B cell (primary cell): ENCODE data around the gene NDUFB10. TPM values are rescaled to one million over a fixed set of nuclear protein-coding genes. Genes with fewer than 3 reads are reported as not detected.
"Not testable (repeated sequence)": the region's sequence is repeated elsewhere in the genome, so short reads cannot be mapped to it uniquely, and the experiment has no call there.

Experiments
- ATAC-seq: fragments of 200-7000 bp; cut with Tn5 transposase; one replicate; pipeline ENCODE4 v1.10.0; 2021; ENCODE audit warnings: low read depth, mild to moderate bottlenecking, moderate number of reproducible peaks, moderate library complexity
- CTCF ChIA-PET: fragments of 350-600 bp; sonication (Branson Sonifier 250); formaldehyde crosslinking; loops from one replicate; lab custom pipeline; 2021; ENCODE audit warnings: antibody characterized with exemption, inconsistent platforms; lab: Charles Lee
- POLR2A ChIA-PET: fragments of 350-600 bp; sonication (Branson Sonifier 250); formaldehyde crosslinking; loops from one replicate; lab custom pipeline; 2021; ENCODE audit warnings: antibody characterized with exemption; lab: Charles Lee
- DNase-seq: peaks from one replicate; pipeline ENCODE4 v3.0.0; 2013
- H2AFZ ChIP-seq: 2 replicates; pipeline ENCODE4 v1.6.1; 2012; ENCODE audit warnings: mild to moderate bottlenecking, low read depth, low read length; ENCODE audit not compliant: insufficient read depth, poor library complexity, severe bottlenecking
- H3K27ac ChIP-seq, 2 donors: 1 replicate in 1 of 2; 2 replicates in 1 of 2; pipeline ENCODE4 v1.5.1; 2012 to 2013; ENCODE audit warnings: low read length in 2 of 2, mild to moderate bottlenecking in 2 of 2, moderate library complexity in 1 of 2
- H3K27me3 ChIP-seq, 4 experiments: fragments of 200-600 bp in 1 of 4; sonication (generic) in 1 of 4; replicated peaks in 1 of 4; 1 replicate in 2 of 4; 2 replicates in 2 of 4; pipeline versions ENCODE4 v1.6.1 to v1.7.0; 2013 to 2016; ENCODE audit warnings: low read length in 3 of 4, mild to moderate bottlenecking in 2 of 4, mixed read lengths in 1 of 4, moderate library complexity in 1 of 4; ENCODE audit not compliant: insufficient read depth in 4 of 4, control insufficient read depth in 3 of 4; ENCODE audit errors: control extremely low read depth in 1 of 4
- H3K36me3 ChIP-seq, 2 experiments: replicated peaks in 1 of 2; 1 replicate in 1 of 2; 2 replicates in 1 of 2; pipeline versions ENCODE4 v1.6.1 to v1.7.1; 2013; ENCODE audit warnings: low read length in 1 of 2; ENCODE audit not compliant: insufficient read depth in 2 of 2, control insufficient read depth in 1 of 2; ENCODE audit errors: control extremely low read depth in 1 of 2, extremely low read depth in 1 of 2
- H3K4me1 ChIP-seq, 2 donors: fragments of 200-600 bp in 1 of 2; sonication (generic) in 1 of 2; 1 replicate in 1 of 2; 2 replicates in 1 of 2; pipeline versions ENCODE4 v1.5.1 to v1.6.1; 2013 to 2017; ENCODE audit warnings: low read length in 2 of 2; ENCODE audit not compliant: control insufficient read depth in 2 of 2, insufficient read depth in 2 of 2
- H3K4me2 ChIP-seq: replicated peaks from 2 replicates; pipeline ENCODE3; 2012; ENCODE audit warnings: mild to moderate bottlenecking, low read depth, low read length; ENCODE audit not compliant: poor library complexity, severe bottlenecking
- H3K4me3 ChIP-seq, 5 experiments: fragments of 200-600 bp in 1 of 5; sonication (generic) in 1 of 5; 1 replicate in 3 of 5; 2 replicates in 2 of 5; pipeline versions ENCODE4 v1.5.1 to v1.7.0; 2011 to 2016; ENCODE audit warnings: low read length in 4 of 5, mild to moderate bottlenecking in 4 of 5, low read depth in 2 of 5, control low read depth in 1 of 5, moderate library complexity in 1 of 5; ENCODE audit not compliant: insufficient read depth in 1 of 5; ENCODE audit errors: control extremely low read depth in 1 of 5, extremely low read depth in 1 of 5
- H3K79me2 ChIP-seq: fragments of 200-600 bp; sonication (generic); one replicate; pipeline ENCODE4 v1.6.0; 2016; ENCODE audit warnings: low read length; ENCODE audit not compliant: control insufficient read depth, insufficient read depth
- H3K9ac ChIP-seq: fragments of 200-600 bp; sonication (generic); 2 replicates; pipeline ENCODE4 v1.6.1; 2017; ENCODE audit warnings: mild to moderate bottlenecking, low read length, moderate library complexity
- H3K9me3 ChIP-seq, 3 donors: one replicate each; pipeline versions ENCODE4 v1.6.1 to v1.7.1; 2013; ENCODE audit warnings: low read length in 2 of 3; ENCODE audit not compliant: control insufficient read depth in 2 of 3, insufficient read depth in 1 of 3; ENCODE audit errors: control extremely low read depth in 1 of 3
- H4K20me1 ChIP-seq: 2 replicates; pipeline ENCODE4 v1.6.0; 2012; ENCODE audit warnings: mild to moderate bottlenecking, low read length; ENCODE audit not compliant: insufficient read depth, control insufficient read depth, poor library complexity, severe bottlenecking
- H3K27ac Mint-ChIP-seq: one replicate; pipeline ENCODE4 v1.8.0; 2021; ENCODE audit warnings: mixed read lengths
- H3K27me3 Mint-ChIP-seq: one replicate; pipeline ENCODE4 v1.8.0; 2021; ENCODE audit warnings: mixed read lengths
- H3K4me1 Mint-ChIP-seq: one replicate; pipeline ENCODE4 v1.8.0; 2021; ENCODE audit warnings: mixed read lengths
- H3K4me3 Mint-ChIP-seq: one replicate; pipeline ENCODE4 v1.8.0; 2021; ENCODE audit warnings: mixed read lengths
- H3K9me3 Mint-ChIP-seq: one replicate; pipeline ENCODE4 v1.8.0; 2022; ENCODE audit warnings: mixed read lengths; ENCODE audit not compliant: insufficient read depth
- EZH2 ChIP-seq: IDR thresholded peaks from 2 replicates; pipeline ENCODE4 v1.6.1; 2012; ENCODE audit warnings: borderline replicate concordance, low read depth, mild to moderate bottlenecking, moderate library complexity, low read length; ENCODE audit not compliant: insufficient read depth, poor library complexity, severe bottlenecking
- WGBS: methylation state at CpG from one replicate; pipeline ENCODE4 v1.1.5; 2013; ENCODE audit warnings: missing lambda C conversion rate; ENCODE audit not compliant: insufficient coverage; 5-methylcytosine and 5-hydroxymethylcytosine counted together
- intact Hi-C: fragments of 100-400 bp; cut with micrococcal nuclease; formaldehyde crosslinking; loops from one replicate; pipeline ENCODE4 v1.10.0; 2022
- polyA plus RNA-seq: library from polyadenylated mRNA; depleted of rRNA; stranded (reverse); fragments of >200 nt; gene quantifications from 2 replicates; pipeline ENCODE4 v1.2.3, GENCODE V29; 2012
- total RNA-seq, 2 donors: library from RNA; stranded (reverse); fragments of 120-200 nt in 1 of 2; gene quantifications; 1 replicate in 1 of 2; 2 replicates in 1 of 2; pipeline versions ENCODE4 v1.2.3 to v1.2.4, GENCODE V29; 2013 to 2022
- TF ChIP-seq, protein P1 (sequence below): fragments of 200-600 bp; IDR thresholded peaks from one replicate; pipeline ENCODE4 v1.8.0; 2022; ENCODE audit warnings: antibody characterized with exemption, mild to moderate bottlenecking

Gene NDUFB10
- total and polyA plus RNA-seq, 2 donors (not counting 1 experiment from before 2014, with no cell fraction given) = 70.4 to 92.6 TPM

DNA sequence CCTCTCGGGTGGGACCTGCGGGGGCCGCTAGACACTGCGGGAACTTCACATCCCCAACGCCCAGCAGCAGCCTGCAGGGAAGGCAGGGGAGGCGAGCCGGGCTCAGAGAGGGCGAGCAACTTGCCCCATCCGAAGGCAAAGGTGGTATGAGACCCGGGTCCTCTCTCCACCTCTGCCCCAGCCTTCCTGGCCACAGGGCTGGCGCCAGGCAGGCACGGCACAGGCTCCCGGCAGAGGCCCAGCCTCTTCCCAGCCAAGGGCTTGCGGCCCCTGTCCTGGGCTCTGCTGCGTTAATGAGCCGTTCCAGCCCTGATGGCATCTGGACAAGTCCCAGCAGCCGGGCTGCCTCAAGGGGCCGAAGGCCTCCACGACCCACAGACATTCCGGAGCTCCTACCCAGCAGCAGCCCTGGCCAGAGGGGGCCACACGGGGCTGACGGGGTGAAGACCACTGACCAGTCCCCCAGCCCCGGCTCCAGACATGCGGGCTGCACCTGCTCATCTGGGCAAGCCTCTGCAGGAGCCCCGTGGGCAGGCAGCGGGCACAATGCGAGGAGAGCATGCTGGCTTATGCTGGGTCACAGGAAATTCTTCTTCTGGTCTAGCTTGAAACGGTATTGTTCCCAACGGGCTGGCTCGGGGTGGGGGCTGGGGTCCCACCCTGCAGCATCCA, 39.9 kb upstream of the NDUFB10 start:
- H3K27me3 ChIP-seq = peaks cover 0 to 72% (median 20%) of the 10 kb centered on the region in 4 experiments

DNA sequence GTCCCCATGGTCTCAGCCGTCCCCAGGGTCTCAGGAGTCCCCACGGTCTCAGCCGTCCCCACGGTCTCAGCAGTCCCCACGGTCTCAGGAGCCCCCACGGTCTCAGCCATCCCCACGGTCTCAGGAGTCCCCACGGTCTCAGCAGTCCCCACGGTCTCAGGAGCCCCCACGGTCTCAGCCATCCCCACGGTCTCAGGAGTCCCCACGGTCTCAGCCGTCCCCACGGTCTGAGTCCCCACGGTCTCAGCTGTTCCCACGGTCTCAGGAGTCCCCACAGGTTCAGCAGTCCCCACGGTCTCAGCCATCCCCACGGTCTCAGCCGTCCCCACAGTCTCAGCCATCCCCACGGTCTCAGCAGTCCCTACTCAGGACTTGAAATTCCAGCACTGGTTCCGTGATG, 39.2 kb upstream of the NDUFB10 start:
- H3K4me1 Mint-ChIP-seq, POLR2A ChIA-PET, ATAC-seq, H2AFZ ChIP-seq, H3K4me2 ChIP-seq, DNase-seq, H3K4me1 ChIP-seq, H3K4me3 Mint-ChIP-seq, H3K27ac ChIP-seq, H3K79me2 ChIP-seq, H4K20me1 ChIP-seq, H3K4me3 ChIP-seq, CTCF ChIA-PET, H3K9me3 Mint-ChIP-seq, intact Hi-C loops, H3K9ac ChIP-seq, H3K9me3 ChIP-seq, H3K36me3 ChIP-seq, H3K27ac Mint-ChIP-seq: not testable (repeated sequence)
- H3K27me3 Mint-ChIP-seq = peaks cover 46% of the 10 kb centered on the region
- WGBS = 63% methylated on average over 21 of the region's 21 CpGs
- peaks cover 0 to 71% (median 23%) of the 10 kb centered on the region in 4 experiments for H3K27me3 ChIP-seq

More for the DNA sequence above, 39.9 kb upstream of the NDUFB10 start:
- Histone ChIP-seq H3K4me3 (no peak overlapping the region), H3K9ac (no peak overlapping the region), H3K79me2 (no peaks in the 10 kb centered on the region), H2AFZ (no peak overlapping the region), H3K4me1 (peaks cover 4 to 5% of the 10 kb centered on the region in 2 donors), H3K36me3 (no peaks in the 10 kb centered on the region), H3K27ac (no peak overlapping the region), H3K9me3 (peaks cover 0 to 6% (median 0%) of the 10 kb centered on the region in 3 donors), H3K4me2 (no peak overlapping the region), H4K20me1 (no peaks in the 10 kb centered on the region)
- ChIA-PET CTCF (no interaction called here), POLR2A (no interaction called here)
- no peak overlapping the region for H3K4me3 Mint-ChIP-seq
- DNase-seq (no peak), ATAC-seq (no peak)
- TF ChIP-seq EZH2 = no peak
- TF ChIP-seq, protein P1, sequence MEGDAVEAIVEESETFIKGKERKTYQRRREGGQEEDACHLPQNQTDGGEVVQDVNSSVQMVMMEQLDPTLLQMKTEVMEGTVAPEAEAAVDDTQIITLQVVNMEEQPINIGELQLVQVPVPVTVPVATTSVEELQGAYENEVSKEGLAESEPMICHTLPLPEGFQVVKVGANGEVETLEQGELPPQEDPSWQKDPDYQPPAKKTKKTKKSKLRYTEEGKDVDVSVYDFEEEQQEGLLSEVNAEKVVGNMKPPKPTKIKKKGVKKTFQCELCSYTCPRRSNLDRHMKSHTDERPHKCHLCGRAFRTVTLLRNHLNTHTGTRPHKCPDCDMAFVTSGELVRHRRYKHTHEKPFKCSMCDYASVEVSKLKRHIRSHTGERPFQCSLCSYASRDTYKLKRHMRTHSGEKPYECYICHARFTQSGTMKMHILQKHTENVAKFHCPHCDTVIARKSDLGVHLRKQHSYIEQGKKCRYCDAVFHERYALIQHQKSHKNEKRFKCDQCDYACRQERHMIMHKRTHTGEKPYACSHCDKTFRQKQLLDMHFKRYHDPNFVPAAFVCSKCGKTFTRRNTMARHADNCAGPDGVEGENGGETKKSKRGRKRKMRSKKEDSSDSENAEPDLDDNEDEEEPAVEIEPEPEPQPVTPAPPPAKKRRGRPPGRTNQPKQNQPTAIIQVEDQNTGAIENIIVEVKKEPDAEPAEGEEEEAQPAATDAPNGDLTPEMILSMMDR = no peak
- 40% methylated on average over 30 of the region's 30 CpGs for WGBS
- intact Hi-C loops = no loop called here
- peaks cover 46% of the 10 kb centered on the region for H3K27me3 Mint-ChIP-seq
- no peak overlapping the region for H3K27ac Mint-ChIP-seq
- peaks cover 4% of the 10 kb centered on the region for H3K4me1 Mint-ChIP-seq
- H3K9me3 Mint-ChIP-seq = no peaks in the 10 kb centered on the region
